T-helper 1 cell treated with Interleukin-12 subunit alpha and Interleukin-12 subunit beta and Interleukin-4 antibody, amounts not matched to agents 30 μg/mL and 1 μg/mL, for 36 hours (primary cell): Measurements from ENCODE around the gene APOL5.

ENCODE experiments used
- H3K27ac Mint-ChIP-seq: one replicate; pipeline ENCODE4 v1.8.0; 2021; ENCODE audit warnings: mild to moderate bottlenecking, mixed read lengths
- H3K27me3 Mint-ChIP-seq: one replicate; pipeline ENCODE4 v1.8.0; 2021; ENCODE audit warnings: low read depth, mixed read lengths
- H3K36me3 Mint-ChIP-seq: one replicate; pipeline ENCODE4 v1.8.0; 2021; ENCODE audit warnings: low read depth, mixed read lengths
- H3K4me1 Mint-ChIP-seq: one replicate; pipeline ENCODE4 v1.8.0; 2021; ENCODE audit warnings: low read depth, mixed read lengths
- H3K4me3 Mint-ChIP-seq: one replicate; pipeline ENCODE4 v1.8.0; 2021; ENCODE audit warnings: mild to moderate bottlenecking, moderate library complexity, mixed read lengths
- H3K9me3 Mint-ChIP-seq: one replicate; pipeline ENCODE4 v1.8.0; 2021; ENCODE audit warnings: mixed read lengths

APOL5 gene

DNA sequence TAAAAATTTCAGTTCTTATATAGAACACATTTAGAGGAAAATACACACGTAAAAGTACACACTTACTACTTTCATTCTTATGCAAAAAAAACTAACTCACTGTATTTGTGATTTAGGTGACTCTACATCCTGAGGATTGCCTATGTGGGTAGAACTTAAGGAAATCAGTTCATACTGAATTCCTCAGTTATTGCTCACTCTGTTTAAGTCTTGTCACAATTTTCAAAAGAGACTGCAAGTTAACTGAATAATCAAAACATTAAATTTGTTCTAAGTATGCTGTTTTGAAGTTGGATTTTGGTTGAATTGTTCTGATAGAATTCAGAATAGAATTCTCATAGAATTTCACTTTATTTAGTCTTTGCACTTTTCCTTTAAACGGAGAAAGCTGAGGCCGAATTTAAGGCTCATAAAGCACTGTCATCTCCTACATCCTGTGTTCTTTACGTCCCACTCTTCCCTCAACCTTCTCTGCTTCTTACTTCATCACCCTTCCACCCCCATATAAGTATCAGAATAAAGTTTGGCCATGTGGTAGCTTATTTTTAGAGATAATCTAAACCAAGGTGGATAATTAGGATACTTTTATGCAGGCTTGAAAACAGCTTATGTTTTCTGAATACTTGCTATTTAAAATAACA, 59.8 kb downstream of the APOL5 start:
- Mint-ChIP-seq H3K27me3 (peaks cover 11% of the 10 kb centered on the region), H3K27ac (no peak overlapping the region), H3K4me1 (no peaks in the 10 kb centered on the region)

More for the DNA sequence above, 59.8 kb downstream of the APOL5 start:
- H3K36me3 Mint-ChIP-seq: no peaks in the 10 kb centered on the region
- no peaks in the 10 kb centered on the region for H3K9me3 Mint-ChIP-seq
- no peak overlapping the region for H3K4me3 Mint-ChIP-seq
